HG02973 (cell line): Measurements from ENCODE around the gene RUNX2.

ENCODE experiments used
- ATAC-seq: cut with Tn5 transposase; IDR thresholded peaks from one replicate; pipeline ENCODE4 v1.9.1; 2021; ENCODE audit warnings: moderate library complexity; ENCODE audit not compliant: unreplicated experiment

The RUNX2 gene

DNA sequence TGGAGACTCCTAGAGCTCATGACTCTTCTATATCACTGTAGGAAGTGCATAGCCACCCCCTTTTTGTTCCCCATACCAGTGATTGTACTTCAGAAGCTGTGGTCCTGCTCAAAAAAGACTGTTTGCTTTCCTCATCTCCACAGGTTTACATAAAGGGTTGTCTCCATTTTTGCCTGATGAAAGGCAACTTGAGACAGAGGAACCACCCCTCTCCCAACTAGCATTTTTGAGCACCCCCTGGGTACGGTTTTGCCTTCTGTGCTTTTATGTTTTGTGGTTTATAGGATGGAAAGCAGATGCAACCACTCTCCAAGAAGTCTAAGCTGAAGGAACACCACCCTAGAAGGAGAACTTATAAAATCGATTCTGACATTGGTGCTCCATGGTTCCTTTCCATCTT, 177.3 kb downstream of the RUNX2 start:
- ATAC-seq = no peak

- ATAC-seq = no peak
These were observed 179.1 kb downstream of the RUNX2 start for GRCh38 chr6:45507186-45507585.

- ATAC-seq = no peak
These were observed 181.3 kb downstream of the RUNX2 start for GRCh38 chr6:45509426-45509825.

GRCh38 chr6:45512717-45513116, 184.6 kb downstream of the RUNX2 start:
- no peak for ATAC-seq

GRCh38 chr6:45513213-45513618, 185.1 kb downstream of the RUNX2 start:
- ATAC-seq = no peak

DNA sequence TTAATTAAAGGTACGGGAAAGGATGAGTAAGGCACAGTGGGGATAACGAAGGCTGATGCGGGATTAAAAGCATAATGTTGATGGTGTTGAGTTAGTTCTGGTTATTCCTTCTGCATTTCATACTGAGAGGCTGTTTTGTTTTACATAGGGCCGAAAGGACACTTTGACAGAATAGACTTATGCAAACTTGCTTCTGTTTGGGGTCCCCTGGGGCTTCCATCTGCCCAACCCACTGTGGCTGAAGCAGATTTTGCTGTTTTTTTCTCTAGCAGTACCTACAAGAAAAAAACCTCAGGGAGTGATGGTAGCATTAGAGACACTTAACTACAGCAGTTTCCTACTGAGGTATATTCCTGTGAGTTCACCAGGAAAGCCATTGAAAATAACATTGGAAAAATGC, 185.7 kb downstream of the RUNX2 start:
- no peak for ATAC-seq

- no peak for ATAC-seq
These were observed 186.5 kb downstream of the RUNX2 start for GRCh38 chr6:45514454-45515230.

DNA sequence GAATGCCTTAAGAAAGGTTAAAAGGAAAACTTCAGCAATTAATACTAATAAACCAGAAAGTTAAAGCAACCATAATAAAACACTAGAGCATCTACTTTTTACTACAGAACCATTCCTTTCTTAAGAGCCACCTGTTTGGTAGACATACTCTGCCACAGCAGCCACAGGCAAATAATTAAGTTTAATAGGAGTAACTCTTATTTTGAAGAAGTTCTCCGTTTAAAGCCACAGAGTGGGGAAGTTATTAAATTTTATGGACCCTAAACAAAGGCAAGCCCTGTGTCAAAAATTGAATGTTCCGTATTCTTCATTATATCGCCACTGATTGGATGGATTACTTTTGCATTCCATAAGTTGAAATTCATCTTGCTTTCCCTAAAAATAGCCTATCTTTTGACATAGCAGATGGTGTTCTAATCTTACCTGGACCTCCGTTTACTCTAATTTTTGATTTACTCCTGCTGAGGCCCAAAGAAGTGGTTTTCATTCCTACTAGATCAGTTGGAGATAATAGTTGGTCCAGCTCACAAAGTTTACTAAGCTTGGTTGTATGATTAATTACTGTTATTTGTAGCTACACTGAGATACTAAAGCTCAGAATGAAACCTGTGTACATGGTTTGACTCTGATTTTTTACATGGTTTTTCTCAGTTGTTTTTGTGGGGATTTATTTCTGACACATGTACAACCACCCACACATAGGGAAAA, 190.0 kb downstream of the RUNX2 start:
- ATAC-seq = no peak

- no peak for ATAC-seq
These were observed 193.1 kb downstream of the RUNX2 start for GRCh38 chr6:45521226-45521625.

DNA sequence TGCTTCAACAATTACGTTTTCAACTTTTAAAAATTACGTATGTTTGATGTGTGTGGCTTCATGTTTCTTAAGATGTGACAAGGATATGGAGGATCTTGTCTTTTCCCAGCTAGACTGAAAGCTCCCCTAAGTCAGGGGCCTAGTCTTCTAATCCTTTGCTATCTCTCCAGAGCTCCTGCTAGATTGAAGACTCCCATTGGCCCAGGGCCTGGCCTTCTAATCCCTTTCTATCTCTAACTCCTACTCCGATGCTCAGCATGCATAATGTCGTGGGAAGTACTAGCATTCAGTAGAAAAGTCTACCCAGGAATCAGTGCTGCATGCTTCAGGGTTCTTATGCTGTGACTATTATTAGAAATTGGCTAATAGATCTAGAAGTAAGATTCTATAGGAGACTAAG, 194.4 kb downstream of the RUNX2 start:
- ATAC-seq = no peak

DNA sequence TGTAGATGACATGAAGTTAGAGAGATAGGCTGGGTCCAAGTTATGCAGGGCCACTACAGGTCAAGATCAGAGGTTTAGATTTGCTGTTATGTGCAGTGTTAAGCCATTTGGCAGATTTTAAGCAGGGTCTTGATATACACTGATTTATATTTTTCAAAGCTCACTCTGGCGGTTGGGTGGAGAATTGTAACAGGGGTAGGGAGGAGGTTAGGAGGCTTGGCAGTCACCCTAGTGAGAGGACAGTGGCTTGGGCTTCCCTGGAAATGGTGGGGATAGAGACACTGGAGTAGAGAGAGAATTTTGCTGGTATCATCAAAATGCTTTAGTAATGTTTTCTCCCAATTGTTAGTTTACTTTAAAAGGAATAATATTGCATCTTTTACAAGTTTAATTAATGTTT, 199.1 kb downstream of the RUNX2 start:
- ATAC-seq = no peak

DNA sequence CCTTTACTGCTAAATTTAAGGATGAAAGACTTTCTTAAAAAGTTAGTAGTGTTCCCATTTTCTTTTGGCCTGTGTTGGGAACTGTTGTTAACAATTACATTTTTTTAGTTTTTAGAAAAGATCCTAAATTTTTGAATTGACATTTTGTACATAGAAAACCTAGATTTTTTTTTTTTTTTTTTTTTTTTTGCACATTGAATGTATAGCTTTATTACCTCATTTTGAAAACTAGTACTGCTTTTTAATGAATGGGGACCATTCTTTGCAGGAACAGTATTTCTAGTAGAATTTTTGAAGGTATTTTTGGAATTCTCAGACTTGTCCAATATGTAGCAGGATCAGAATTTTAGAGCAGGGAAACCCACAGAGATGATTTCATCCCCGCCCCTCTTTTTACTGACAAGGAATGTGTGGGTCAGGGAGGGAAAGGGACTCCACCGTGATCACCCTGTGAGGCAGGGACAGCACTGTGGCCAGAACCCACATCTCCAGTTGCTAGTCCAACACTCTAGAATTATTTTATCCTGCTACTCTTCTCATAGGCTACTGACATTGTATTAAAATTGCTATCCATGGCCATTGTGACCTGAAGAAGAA, 204.0 kb downstream of the RUNX2 start:
- no peak for ATAC-seq

- no peak for ATAC-seq
These were observed 204.6 kb downstream of the RUNX2 start for GRCh38 chr6:45532721-45533210.

- ATAC-seq = no peak
These were observed 205.3 kb downstream of the RUNX2 start for GRCh38 chr6:45533386-45533785.

- ATAC-seq = no peak
These were observed 207.8 kb downstream of the RUNX2 start for GRCh38 chr6:45535933-45536332.

- ATAC-seq = no peak
These were observed 209.4 kb downstream of the RUNX2 start for GRCh38 chr6:45537539-45537938.

- ATAC-seq = no peak
These were observed 210.8 kb downstream of the RUNX2 start for GRCh38 chr6:45538641-45539547.

GRCh38 chr6:45540375-45540920, 212.3 kb downstream of the RUNX2 start:
- ATAC-seq = no peak

DNA sequence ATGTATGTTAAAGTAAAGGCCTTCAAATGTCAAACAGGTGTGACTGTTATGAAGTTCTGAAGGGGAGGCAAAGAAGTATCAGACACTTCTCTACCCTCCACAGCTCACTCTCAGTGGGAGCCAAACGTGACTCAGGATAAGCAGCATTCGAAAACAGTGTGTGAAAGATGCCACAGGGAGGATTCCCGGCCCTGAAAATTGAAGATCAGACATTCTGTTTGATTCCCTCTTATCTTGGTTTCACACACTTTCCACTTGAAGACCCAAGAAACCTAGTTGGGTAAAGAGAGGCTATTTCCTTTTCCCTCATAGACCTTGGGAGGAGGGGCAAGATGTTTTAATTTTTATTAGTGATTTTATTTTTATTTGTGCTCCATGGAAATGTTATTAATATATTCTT, 213.8 kb downstream of the RUNX2 start:
- no peak for ATAC-seq
